BLaER1 treated with 17β-estradiol and CSF1 and Interleukin-3, amounts not matched to agents 10 nM and 100 nM (cell line): ENCODE results near the gene TMEM174.

Experiments used
- H3K27ac ChIP-seq, 11 experiments: shearing (Covaris generic); formaldehyde crosslinking; 2 replicates each; pipeline ENCODE4 v1.8.1; 2022
- H3K27me3 ChIP-seq, 11 experiments: shearing (Covaris generic); formaldehyde crosslinking; 2 replicates each; pipeline ENCODE4 v1.8.1; 2022
- H3K36me3 ChIP-seq, 11 experiments: shearing (Covaris generic); formaldehyde crosslinking; 2 replicates each; pipeline ENCODE4 v1.8.1; 2022
- H3K4me1 ChIP-seq, 10 experiments: shearing (Covaris generic); formaldehyde crosslinking; 2 replicates each; pipeline ENCODE4 v1.8.1; 2022
- H3K4me2 ChIP-seq, 11 experiments: shearing (Covaris generic); formaldehyde crosslinking; 2 replicates each; pipeline ENCODE4 v1.8.1; 2022
- H3K4me3 ChIP-seq, 10 experiments: shearing (Covaris generic); formaldehyde crosslinking; 2 replicates each; pipeline ENCODE4 v1.8.1; 2022
- H3K9ac ChIP-seq, 11 experiments: shearing (Covaris generic); formaldehyde crosslinking; 2 replicates each; pipeline ENCODE4 v1.8.1; 2022
- H3K9me3 ChIP-seq, 11 experiments: shearing (Covaris generic); formaldehyde crosslinking; replicated peaks in 1 of 11; 2 replicates each; pipeline ENCODE4 v1.8.1; 2022
- H4K20me1 ChIP-seq, 11 experiments: shearing (Covaris generic); formaldehyde crosslinking; 2 replicates each; pipeline ENCODE4 v1.8.1; 2022
- Cebpa-rat ChIP-seq, 11 experiments: shearing (Covaris generic); IDR thresholded peaks; 2 replicates each; pipeline ENCODE4 v1.8.1; 2022

Gene TMEM174

DNA sequence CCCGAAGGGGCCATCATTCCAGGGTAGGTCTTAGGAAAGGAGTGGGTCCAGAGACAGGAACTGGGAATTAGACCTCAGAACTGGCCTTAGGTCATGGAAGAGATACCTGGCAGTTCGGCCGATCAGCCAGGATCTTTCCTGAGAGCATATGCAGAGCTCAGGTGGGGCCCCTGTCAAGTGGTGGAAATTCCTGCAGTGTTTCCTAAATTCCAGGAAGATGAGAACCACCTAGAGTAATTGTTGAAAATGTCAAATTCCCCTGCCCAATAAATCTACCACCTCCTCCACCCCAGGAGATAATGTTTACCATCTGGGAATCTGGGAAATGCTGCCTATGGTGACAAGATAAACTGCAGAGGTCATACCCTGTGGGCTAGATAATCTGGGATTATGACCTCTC lies 38.0 kb upstream of the TMEM174 start:
- Histone ChIP-seq H4K20me1 (peaks cover 0 to 15% (median 0%) of the 10 kb centered on the region in 11 experiments; a peak in 1 of 22 replicates), H3K4me2 (no peak overlapping the region), H3K27ac (no peak overlapping the region), H3K36me3 (no peaks in the 10 kb centered on the region), H3K27me3 (peaks cover 0 to 33% (median 0%) of the 10 kb centered on the region in 11 experiments; a peak in 4 of 22 replicates), H3K4me3 (no peak overlapping the region), H3K4me1 (no peaks in the 10 kb centered on the region), H3K9ac (no peak overlapping the region), H3K9me3 (no peaks in the 10 kb centered on the region)
- TF ChIP-seq Cebpa-rat (IDR thresholded peaks at IDR 0.05), result no peak

DNA sequence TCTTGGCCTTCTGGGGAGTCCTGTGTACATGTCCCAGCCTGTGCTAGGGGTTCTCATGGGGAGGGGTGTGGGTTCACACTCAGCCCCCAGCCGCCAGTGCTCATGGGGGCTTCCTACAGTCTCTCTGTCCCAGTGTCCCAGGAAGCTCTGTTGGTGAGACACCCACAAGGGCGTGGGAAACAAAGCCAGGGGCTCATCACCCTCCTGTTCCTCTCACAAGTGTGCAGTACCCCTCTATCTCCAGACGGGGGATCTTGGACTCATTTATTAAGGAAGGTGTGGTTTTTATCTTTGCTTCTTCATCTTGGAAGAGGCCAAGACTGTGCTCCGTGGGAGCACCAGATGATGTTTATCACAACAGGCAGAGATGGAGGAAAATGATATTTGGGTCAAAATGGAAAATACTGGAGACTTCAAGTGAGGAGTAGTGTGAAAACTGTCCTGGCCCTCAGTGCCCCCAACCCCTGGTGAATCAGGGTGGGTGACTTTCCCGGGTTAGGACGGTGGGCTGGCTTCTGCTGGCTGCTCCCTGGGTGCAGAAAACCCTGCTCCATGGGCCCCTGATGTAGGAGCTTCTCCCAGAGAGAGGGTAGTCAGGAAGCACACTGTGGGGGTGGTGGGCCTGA lies 37.5 kb upstream of the TMEM174 start:
- Histone ChIP-seq H3K4me2 (no peak overlapping the region), H3K36me3 (no peaks in the 10 kb centered on the region), H3K4me1 (no peaks in the 10 kb centered on the region), H3K9ac (no peak overlapping the region), H3K27me3 (peaks cover 0 to 36% (median 0%) of the 10 kb centered on the region in 11 experiments; a peak in 4 of 22 replicates), H3K27ac (no peak overlapping the region), H3K4me3 (no peak overlapping the region), H4K20me1 (peaks cover 0 to 15% (median 0%) of the 10 kb centered on the region in 11 experiments; a peak in 1 of 22 replicates), H3K9me3 (no peaks in the 10 kb centered on the region)
- TF ChIP-seq Cebpa-rat (IDR thresholded peaks at IDR 0.05), result no peak

DNA sequence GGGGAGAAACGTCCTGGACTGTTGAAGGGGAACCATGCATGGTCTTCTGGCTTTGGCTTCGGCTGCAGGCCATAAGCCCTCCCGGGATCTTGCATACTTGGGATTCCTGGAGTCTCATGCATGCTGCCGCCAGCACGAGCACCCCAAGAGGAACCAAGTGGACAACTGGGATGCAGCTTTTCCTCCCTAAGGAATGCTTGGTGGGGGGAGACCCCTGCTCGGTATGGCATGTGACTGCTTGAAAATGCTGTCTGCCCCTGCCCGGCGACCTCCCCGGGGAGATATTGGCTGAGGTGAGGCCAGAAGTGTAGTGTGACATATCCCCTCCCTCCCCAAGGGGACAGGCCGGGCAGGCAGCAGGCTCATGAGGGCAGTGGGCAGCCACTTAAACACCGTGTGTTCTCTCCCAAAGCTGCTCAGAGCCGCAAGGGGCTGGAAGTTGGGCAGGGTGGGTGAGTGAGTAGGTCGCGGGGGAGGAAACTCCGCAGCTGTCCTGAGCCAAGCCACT lies 36.9 kb upstream of the TMEM174 start:
- Histone ChIP-seq H3K4me1 (no peaks in the 10 kb centered on the region), H3K4me3 (no peak overlapping the region), H3K27ac (no peak overlapping the region), H4K20me1 (peaks cover 0 to 15% (median 0%) of the 10 kb centered on the region in 11 experiments; a peak in 1 of 22 replicates), H3K36me3 (no peaks in the 10 kb centered on the region), H3K9me3 (no peaks in the 10 kb centered on the region), H3K4me2 (no peak overlapping the region), H3K9ac (no peak overlapping the region), H3K27me3 (peaks cover 0 to 38% (median 0%) of the 10 kb centered on the region in 11 experiments; a peak in 5 of 22 replicates)
- TF ChIP-seq Cebpa-rat (IDR thresholded peaks at IDR 0.05), result no peak

DNA sequence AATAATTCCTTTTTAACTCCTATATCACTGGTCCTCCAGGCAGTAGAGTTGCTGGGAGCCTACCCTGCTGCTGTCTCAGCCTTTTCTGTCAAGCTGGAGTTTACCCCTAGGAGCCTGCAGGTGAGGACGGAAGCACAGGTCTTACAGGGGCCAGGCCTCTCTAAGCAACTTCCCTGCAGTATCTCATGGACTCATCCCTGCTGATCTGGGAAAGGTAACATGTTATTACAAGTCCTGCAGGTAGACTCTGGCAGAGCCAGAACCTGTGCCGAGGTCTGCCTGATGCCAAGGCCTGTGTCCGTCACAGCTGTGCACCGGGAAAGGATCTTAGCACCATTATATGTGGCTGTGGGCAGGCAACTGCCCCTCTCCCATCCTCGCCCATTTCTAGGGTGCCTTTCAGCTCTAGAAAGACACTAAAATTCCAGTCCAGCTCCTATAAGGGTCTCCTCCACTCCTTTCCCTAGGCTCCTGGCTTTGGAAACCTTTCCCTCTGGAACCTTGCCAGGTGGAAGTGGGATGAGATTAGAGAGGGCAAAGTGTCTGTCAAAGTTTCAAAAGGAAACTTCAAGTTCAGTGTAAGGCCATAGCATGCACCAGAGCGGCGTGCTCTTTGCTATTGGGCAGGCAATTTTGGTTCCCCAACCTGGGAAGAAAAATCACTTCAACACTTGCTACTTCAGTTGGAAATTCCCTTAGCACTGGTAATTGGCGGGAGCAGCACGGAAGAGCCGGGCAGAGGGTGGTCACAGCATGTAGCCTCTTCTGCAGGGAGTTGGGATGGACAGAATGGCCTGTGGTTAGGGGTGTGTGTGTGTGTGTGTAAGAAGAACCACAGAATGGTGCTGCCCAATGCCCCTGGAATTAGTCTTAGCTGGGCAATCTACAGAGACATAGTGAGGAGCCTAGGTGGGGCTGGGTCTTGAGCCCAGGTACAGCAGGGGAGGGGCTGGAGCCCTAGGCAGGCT lies 35.1 kb upstream of the TMEM174 start:
- Histone ChIP-seq H3K27me3 (peaks cover 0 to 49% (median 0%) of the 10 kb centered on the region in 11 experiments; a peak in 6 of 22 replicates), H3K4me1 (no peaks in the 10 kb centered on the region), H3K4me3 (no peak overlapping the region), H3K27ac (no peak overlapping the region), H3K36me3 (no peaks in the 10 kb centered on the region), H4K20me1 (peaks cover 0 to 15% (median 0%) of the 10 kb centered on the region in 11 experiments; a peak in 1 of 22 replicates), H3K9ac (no peak overlapping the region), H3K9me3 (no peaks in the 10 kb centered on the region), H3K4me2 (no peak overlapping the region)
- TF ChIP-seq Cebpa-rat (IDR thresholded peaks at IDR 0.05), result no peak

DNA sequence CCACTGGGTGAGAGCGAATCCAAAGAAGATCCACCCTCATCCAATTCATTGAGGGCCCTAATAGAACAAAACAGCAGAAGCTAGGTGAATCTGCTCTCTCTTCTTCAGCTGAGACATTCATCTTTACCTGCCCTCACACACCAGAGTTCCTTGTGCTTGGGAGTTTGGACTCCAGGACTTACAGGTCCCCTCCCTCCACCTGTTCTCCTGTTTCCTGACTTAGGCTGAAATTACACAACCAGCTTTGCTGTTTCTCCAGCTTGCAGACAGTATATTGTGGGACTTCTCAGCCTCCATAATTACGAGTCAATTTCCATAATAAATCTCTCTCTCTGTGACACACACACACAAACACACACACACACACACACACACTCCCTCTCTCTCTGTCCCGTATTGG lies 33.5 kb upstream of the TMEM174 start:
- Histone ChIP-seq H3K4me1 (no peaks in the 10 kb centered on the region), H3K4me3 (no peak overlapping the region), H3K4me2 (no peak overlapping the region), H3K9me3 (peaks cover 0 to 2% (median 0%) of the 10 kb centered on the region in 11 experiments; a peak in 1 of 22 replicates), H4K20me1 (peaks cover 0 to 15% (median 0%) of the 10 kb centered on the region in 11 experiments; a peak in 1 of 22 replicates), H3K27me3 (peaks cover 0 to 63% (median 0%) of the 10 kb centered on the region in 11 experiments; a peak in 7 of 22 replicates), H3K9ac (no peak overlapping the region), H3K36me3 (no peaks in the 10 kb centered on the region), H3K27ac (no peak overlapping the region)
- no peak for TF ChIP-seq Cebpa-rat (IDR thresholded peaks at IDR 0.05)

DNA sequence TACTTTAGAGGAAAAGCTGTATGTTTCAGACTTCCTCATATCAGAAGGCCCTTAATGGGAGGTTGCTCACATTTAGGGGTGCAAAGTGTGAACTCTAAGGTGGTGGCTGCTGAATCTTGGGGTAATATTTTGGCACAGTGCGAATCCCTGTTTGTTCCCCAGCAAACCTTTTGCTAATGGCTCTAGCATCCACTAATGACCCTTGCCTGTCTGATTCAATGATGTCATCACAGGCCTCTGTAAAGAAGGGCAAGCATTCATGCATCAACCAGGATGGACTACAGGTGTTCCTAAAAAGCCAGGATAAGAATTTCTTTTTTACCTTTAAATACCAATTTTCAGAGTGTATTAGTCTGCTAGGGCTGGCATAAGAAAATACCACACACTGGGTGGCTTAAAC lies 32.2 kb upstream of the TMEM174 start:
- no peaks in the 10 kb centered on the region for H3K36me3 ChIP-seq
- H3K9me3 ChIP-seq, result peaks cover 0 to 6% (median 0%) of the 10 kb centered on the region in 11 experiments; a peak in 1 of 22 replicates
- peaks cover 0 to 76% (median 0%) of the 10 kb centered on the region in 11 experiments; a peak in 8 of 22 replicates for H3K27me3 ChIP-seq
- H3K4me3 ChIP-seq, result no peak overlapping the region
- H3K4me2 ChIP-seq, result no peak overlapping the region
- no peaks in the 10 kb centered on the region for H3K4me1 ChIP-seq
- no peak overlapping the region for H3K9ac ChIP-seq
- TF ChIP-seq Cebpa-rat (IDR thresholded peaks at IDR 0.05), result no peak
- H4K20me1 ChIP-seq, result peaks cover 0 to 15% (median 0%) of the 10 kb centered on the region in 11 experiments; a peak in 1 of 22 replicates
- no peak overlapping the region for H3K27ac ChIP-seq

DNA sequence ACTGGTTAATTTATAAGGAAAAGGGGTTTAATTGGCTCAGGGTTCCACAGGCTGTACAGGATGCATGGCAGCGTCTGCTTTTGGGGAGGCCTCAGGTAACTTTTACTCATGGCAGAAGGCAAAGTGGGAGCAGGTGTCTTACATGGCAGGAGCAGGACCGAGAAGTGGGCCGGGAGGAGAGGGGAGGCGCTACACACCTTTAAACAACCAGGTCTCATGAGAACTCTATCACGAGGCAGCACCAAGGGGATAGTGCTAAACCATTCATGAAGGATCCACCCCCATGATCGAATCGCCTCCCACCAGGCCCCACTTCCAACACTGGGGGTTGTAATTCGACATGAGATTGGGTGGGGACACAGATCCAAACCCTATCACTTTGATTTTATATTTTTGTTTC lies 31.0 kb upstream of the TMEM174 start:
- Histone ChIP-seq H3K4me1 (no peaks in the 10 kb centered on the region), H3K36me3 (no peaks in the 10 kb centered on the region)

DNA sequence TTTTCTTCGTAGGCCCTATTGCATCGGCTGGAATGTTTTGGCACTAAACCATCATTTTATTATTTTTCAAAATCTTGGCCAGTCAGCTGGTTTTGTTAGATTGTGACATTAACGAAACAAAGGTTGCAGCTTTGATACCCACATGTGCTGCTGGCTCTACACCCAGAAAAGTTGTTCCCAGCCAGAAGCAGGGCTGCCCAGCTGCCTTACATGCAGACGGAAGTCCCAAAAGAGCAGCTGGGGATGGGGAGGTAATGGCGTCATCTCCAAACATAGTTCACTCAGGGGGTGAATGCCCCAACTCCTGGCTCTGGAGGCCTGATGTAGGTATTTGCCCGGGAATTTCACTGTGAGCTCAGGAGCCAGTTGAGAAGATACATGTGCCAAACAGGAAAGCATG lies 29.3 kb upstream of the TMEM174 start:
- Histone ChIP-seq H3K9ac (no peak overlapping the region), H3K4me1 (no peaks in the 10 kb centered on the region), H4K20me1 (no peaks in the 10 kb centered on the region; a peak in 1 of 22 replicates), H3K4me2 (no peak overlapping the region), H3K4me3 (no peak overlapping the region), H3K9me3 (peaks cover 0 to 6% (median 0%) of the 10 kb centered on the region in 11 experiments; a peak in 1 of 22 replicates), H3K36me3 (no peaks in the 10 kb centered on the region), H3K27me3 (peaks cover 0 to 80% (median 0%) of the 10 kb centered on the region in 11 experiments; a peak in 9 of 22 replicates), H3K27ac (no peak overlapping the region)
- TF ChIP-seq Cebpa-rat (IDR thresholded peaks at IDR 0.05), result no peak

More for the DNA sequence above, 31.0 kb upstream of the TMEM174 start:
- no peak overlapping the region for H3K4me3 ChIP-seq
- no peak overlapping the region for H3K9ac ChIP-seq
- no peak overlapping the region for H3K4me2 ChIP-seq
- no peak overlapping the region for H3K27ac ChIP-seq
- peaks cover 0 to 6% (median 0%) of the 10 kb centered on the region in 11 experiments; a peak in 1 of 22 replicates for H3K9me3 ChIP-seq
- H4K20me1 ChIP-seq, result peaks cover 0 to 9% (median 0%) of the 10 kb centered on the region in 11 experiments; a peak in 1 of 22 replicates
- no peak for TF ChIP-seq Cebpa-rat (IDR thresholded peaks at IDR 0.05)
- H3K27me3 ChIP-seq, result peaks cover 0 to 81% (median 0%) of the 10 kb centered on the region in 11 experiments; a peak in 9 of 22 replicates
